ENCODE results near the gene TPD52L2. TPM values are rescaled to one million over a fixed set of nuclear protein-coding genes. Genes with fewer than 3 reads are reported as not detected.
"Not testable (repeated sequence)": the region's sequence is repeated elsewhere in the genome, so short reads cannot be mapped to it uniquely, and the experiment has no call there.

The TPD52L2 gene
- total and polyA plus RNA-seq, 3 donors from 2014 or later = 89.9 to 132 (median 100) TPM

DNA sequence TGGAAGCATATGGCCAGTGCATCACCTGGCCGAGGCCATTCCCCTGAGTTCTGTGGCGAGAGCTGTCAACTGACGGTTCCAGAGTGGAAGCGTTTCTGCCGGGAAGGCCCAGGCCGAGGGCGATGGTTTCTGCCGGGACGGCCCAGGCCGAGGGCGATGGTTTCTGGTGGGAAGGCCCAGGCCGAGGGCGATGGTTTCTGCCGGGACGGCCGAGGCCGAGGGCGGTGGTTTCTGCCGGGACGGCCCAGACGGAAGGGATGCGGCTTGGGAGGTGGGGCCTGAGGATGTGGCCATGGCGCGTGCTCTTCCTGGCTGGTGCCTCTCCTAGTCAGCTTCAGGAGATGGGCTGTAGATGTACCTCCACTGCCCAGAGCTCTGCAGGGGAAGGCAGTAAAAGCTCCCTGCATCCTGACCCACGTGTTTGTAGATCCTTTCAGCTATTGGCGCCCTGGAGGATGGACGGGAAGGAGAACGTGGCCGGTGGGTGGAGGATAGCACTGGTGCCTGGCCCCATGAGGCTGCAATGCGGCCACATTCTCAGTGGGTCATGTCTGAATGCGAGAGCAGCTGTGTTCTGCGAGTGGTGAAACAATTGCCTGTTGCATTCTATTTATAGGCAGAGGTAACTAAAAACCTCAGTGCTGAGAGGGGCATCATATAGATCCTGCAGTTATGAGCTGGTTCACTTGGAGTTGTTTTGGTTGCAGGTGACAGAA, 12.8 kb downstream of the TPD52L2 start:
- WGBS, 2 donors = 87 to 95% methylated on average over 21 to 32 of the region's 32 CpGs
- DNase-seq = no peak
- intact Hi-C loops (cut with DNase I; ENCODE audit: low total_unique reads) = no loop called here
- H3K36me3 ChIP-seq (ENCODE audit: low read depth, missing control alignments) = no peaks in the 10 kb centered on the region
- TF ChIP-seq, protein P1, sequence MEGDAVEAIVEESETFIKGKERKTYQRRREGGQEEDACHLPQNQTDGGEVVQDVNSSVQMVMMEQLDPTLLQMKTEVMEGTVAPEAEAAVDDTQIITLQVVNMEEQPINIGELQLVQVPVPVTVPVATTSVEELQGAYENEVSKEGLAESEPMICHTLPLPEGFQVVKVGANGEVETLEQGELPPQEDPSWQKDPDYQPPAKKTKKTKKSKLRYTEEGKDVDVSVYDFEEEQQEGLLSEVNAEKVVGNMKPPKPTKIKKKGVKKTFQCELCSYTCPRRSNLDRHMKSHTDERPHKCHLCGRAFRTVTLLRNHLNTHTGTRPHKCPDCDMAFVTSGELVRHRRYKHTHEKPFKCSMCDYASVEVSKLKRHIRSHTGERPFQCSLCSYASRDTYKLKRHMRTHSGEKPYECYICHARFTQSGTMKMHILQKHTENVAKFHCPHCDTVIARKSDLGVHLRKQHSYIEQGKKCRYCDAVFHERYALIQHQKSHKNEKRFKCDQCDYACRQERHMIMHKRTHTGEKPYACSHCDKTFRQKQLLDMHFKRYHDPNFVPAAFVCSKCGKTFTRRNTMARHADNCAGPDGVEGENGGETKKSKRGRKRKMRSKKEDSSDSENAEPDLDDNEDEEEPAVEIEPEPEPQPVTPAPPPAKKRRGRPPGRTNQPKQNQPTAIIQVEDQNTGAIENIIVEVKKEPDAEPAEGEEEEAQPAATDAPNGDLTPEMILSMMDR (IDR thresholded peaks at IDR 0.05) = no peak
- no peak overlapping the region for H3K27ac ChIP-seq
- no peaks in the 10 kb centered on the region for H3K27me3 ChIP-seq
- no peaks in the 10 kb centered on the region for H3K9me3 ChIP-seq
- no peaks in the 10 kb centered on the region for H3K4me1 ChIP-seq
- no peak overlapping the region for H3K4me3 ChIP-seq

GRCh38 chr20:63878899-63879663, 14.0 kb downstream of the TPD52L2 start:
- WGBS, 2 donors = 89 to 93% methylated on average over 7 to 14 of the region's 14 CpGs
- Histone ChIP-seq H3K36me3 (ENCODE audit: low read depth, missing control alignments) (no peaks in the 10 kb centered on the region), H3K4me3 (no peak overlapping the region), H3K27me3 (no peaks in the 10 kb centered on the region), H3K9me3 (no peaks in the 10 kb centered on the region), H3K27ac (no peak overlapping the region), H3K4me1 (no peaks in the 10 kb centered on the region)
- no peak for TF ChIP-seq POLR2A (IDR thresholded peaks at IDR 0.05)
- TF ChIP-seq, protein P1 (IDR thresholded peaks at IDR 0.05) = no peak
- no peak for DNase-seq
- intact Hi-C loops (cut with DNase I; ENCODE audit: low total_unique reads) = no loop called here

DNA sequence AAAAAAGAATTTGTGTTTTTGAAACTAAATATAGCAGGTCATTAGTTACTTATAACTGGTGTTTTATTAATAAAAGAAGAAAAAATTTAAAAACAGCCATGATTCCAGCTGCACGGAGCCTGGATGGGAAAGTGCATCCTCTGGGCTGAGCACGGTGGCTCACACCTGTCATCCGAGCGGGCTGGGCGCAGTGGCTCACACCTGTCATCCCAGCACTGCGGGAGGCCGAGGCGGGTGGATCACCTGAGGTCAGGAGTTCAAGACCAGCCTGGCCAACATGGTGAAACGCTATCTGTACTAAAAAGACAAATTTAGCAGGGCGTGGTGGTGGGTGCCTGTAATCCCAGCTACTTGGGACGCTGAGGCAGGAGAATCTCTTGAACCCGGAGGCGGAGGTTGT, 15.8 kb downstream of the TPD52L2 start:
- H3K9me3 ChIP-seq; H3K4me1 ChIP-seq; intact Hi-C loops (cut with DNase I; ENCODE audit: low total_unique reads); H3K4me3 ChIP-seq; H3K27me3 ChIP-seq; DNase-seq; H3K36me3 ChIP-seq (ENCODE audit: low read depth, missing control alignments); H3K27ac ChIP-seq: not testable (repeated sequence)
- WGBS, 2 donors = 96% methylated on average over 13 of the region's 13 CpGs

DNA sequence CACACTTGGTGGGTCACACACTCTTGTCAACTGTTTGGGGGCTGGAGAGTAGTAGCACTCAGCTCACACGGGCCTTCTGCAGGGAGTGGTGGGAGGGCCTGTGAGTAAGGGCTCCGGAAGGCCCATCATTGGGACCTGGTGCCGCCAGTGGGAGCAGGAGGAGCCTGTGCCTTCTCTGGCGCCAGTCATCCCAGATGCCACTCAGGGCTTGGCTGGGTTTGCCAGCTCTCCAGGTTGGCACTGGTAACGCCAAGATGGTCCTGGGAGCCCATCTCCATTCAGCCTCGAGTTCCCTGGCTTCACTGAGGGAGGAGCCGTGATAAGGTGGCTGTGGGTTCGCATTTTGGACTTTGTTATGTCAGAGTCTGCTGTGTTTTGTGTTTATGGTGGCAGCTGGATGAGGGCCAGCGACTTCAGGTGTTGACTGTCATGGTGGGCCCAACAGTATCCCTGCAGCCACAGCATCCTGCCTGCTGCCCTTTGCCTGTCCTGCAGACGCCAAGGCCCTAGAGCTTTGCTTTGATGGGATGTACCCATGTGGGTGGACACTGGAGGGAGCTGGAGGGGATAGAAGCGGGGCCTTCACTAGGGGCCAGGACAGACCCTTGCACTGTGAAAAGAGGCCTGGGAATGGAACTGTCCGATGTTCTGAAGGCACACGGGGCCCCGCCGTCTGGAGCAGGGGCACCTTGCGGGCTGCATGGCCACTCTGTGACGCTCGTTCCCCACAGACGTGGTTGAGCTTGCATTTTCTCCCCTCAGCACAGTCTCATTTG, 16.6 kb downstream of the TPD52L2 start:
- Histone ChIP-seq H3K36me3 (ENCODE audit: low read depth, missing control alignments) (no peaks in the 10 kb centered on the region), H3K9me3 (no peaks in the 10 kb centered on the region), H3K4me3 (no peak overlapping the region), H3K4me1 (peaks cover under 1% of the 10 kb centered on the region), H3K27me3 (no peaks in the 10 kb centered on the region), H3K27ac (no peak overlapping the region)
- TF ChIP-seq POLR2A (IDR thresholded peaks at IDR 0.05) = no peak
- TF ChIP-seq, protein P1 (IDR thresholded peaks at IDR 0.05) = no peak
- intact Hi-C loops (cut with DNase I; ENCODE audit: low total_unique reads) = no loop called here
- no peak for DNase-seq
- 84 to 85% methylated on average over 11 to 19 of the region's 19 CpGs for WGBS, 2 donors

Measured in testis (tissue), 3 donors.